Ureter (tissue), 1 donor: ENCODE results near the gene LBH. TPM values are rescaled to one million over a fixed set of nuclear protein-coding genes. Genes with fewer than 3 reads are reported as not detected.

Experiments
- DNase-seq: peaks from one replicate; pipeline ENCODE4 v3.0.0-alpha.2; 2020; ENCODE audit warnings: low spot score
- total RNA-seq: library from RNA; stranded (reverse); gene quantifications from one replicate; pipeline ENCODE4 v1.2.4, GENCODE V29; 2023
- donor health status: DM: yes; HTN: yes; CAD: no.

Gene LBH
- total RNA-seq, 1 donor from 2014 or later: 32.3 TPM

DNA sequence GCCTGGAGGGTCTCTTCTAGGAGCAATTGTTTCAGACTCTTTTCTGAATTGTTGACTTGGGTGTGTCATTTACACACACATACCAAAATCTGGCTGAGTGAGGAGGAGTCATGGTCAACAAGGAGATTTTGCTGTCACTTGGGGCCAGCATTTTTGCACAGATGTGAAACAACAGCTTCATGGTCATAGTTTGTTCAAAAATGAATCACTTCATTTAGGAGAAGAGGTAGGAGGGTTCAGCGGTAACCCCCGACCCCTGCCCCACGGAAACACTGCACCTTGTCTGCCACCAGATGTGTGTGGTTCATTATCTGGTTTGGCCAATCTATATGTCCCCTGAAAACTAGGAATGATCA, 42.2 kb downstream of the LBH start:
- DNase-seq: no peak

DNA sequence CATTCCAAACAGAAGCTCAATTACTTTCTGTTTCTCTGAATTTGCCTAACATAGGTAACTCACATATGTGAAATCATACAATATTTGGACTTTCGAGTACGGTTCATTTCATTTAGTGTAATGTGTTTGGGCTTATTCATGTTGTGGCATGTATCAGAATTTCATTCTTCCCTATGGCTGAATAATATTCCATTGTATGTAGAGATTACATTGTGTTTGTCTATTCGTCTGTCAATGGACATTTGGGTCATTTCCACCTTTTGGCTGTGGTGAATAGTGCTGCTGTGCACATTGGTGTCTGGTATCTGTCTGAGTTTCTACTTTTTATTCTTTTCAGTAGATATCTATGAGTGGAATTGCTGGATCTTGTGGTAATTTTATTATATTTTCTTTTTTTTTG, 43.9 kb downstream of the LBH start:
- no peak for DNase-seq

DNA sequence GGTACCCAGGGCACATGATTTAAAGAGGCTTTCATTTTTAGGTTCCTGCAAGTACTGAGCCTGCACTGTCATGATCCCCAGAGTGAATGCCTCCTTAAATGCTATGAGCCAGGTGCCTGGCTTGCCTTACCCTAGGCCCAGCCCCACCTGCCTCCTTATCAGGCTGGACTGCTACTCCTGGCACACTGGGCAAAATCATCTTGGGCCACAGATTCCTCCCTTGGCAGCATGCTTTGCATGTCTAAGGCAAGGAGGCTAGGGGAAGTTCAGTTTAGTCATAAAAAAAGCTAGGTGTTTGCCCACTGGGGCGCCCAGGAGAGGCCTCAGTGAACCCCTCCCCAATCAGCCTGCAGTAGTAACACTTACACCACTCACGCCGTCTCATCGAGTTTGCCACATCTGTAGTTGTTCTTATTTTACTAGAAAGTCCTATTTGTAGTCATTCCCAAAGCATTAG, 45.1 kb downstream of the LBH start:
- DNase-seq: no peak

DNA sequence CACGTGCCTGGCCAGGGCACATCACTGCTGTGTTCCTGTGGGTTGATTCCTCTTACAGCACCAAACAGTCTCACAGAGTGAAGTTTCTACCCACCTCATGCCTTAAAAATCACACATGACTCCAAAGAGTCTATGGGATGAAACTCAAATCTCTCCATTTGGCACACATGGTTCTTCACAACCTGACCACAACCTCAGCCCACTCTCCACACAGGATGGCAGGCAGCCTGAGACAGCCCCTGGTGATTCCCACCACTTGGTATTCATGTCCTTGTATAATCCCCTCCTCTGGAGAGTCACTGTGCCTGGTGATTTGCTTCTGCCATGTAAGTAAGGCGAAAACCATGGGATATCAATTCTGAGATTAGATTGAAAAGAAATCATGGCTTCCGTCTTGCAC, 46.2 kb downstream of the LBH start:
- no peak for DNase-seq

DNA sequence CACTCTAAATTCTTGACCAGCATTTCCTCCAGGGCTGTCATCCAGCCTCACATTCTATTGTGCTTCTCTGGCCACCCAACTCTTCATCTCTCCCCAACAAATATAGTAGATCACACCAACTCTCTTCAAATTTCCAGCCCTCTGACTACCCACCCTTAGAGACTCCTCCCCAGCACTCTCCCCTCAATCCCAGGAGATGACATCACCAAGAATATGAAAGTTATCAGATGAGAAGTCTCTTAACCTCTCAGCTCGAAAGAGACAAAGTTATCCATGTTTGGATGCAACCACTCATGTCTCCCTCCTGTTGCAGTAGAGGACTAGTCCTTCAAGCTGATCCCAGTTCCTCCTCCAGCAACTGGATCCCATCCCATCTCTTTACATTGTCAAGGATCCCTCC, 47.1 kb downstream of the LBH start:
- no peak for DNase-seq

DNA sequence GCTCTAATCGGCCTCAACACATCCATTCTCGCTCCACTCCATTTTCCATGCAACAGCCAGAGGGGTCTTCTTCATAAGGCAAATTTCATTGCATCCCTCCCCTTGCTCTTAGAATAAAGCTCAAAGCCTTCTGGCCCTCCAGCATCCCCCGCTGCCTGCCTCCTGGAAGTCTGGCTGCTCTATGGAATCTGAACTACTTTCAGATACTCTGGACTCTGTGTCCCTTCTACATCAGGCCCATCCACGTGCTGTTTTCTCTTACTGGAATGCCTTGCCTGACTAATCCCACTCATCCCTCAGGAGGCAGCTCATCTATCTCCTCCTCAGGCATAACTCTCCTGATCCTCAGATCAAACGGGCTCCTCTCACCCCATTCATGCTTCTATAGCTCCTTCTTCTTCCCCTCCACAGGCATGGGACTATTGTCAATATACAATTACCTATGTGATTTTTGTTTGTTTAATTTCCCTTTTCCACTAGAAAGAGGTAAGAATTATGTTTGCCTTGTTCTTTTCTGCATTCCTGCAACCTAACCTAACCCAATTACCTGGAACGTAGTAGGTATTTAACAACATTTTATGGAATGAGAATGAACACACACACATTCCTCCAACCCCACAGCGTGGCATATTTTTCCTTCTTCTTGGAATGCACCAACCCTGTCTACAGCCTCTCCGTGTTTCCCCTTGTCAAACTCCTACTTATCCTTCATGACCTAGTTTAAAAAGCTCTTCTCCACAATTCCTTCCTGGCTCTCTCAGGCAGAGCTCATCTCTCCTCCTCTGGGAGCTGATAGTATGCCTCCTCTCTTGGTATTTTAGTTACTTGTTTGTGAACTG, 49.5 kb downstream of the LBH start:
- DNase-seq: no peak

DNA sequence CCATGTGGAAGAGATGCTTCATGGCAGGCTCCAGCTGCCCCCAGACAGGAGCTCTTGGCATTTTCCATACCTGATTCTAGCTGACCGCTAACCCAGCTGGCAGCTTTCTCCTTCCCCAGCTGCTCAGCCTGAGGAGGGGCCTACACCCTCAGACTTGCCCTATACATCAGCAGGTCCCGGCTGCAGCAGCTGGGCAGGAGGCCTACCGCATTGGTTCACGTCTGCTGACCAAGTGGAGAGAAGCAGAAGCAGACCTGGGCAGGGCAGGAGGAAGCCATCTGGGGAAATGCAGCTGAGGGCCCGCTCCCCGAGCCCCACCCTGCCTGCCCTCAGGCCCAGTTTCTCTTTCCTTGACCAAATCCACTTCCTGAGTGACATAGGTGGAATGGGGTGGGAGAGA, 50.7 kb downstream of the LBH start:
- DNase-seq: no peak

DNA sequence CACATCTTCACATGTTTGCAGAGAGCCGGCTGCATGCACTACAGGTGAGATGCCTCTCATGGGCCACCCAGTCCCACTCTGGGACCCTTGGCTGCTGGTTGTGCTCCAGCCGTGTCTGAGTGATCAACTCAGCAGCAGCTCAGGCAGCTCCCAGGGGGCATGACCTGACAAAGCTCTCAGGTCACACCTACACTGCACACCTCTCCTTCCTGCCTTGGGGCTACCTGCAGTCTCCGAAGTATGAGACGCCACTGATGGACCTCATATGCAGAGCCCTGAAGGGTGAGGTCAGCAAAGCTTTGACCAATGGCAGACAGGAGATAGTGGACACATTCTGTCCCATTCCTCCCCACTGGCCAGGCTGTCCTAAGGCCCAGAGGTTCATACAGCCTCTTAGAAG, 51.4 kb downstream of the LBH start:
- no peak for DNase-seq

DNA sequence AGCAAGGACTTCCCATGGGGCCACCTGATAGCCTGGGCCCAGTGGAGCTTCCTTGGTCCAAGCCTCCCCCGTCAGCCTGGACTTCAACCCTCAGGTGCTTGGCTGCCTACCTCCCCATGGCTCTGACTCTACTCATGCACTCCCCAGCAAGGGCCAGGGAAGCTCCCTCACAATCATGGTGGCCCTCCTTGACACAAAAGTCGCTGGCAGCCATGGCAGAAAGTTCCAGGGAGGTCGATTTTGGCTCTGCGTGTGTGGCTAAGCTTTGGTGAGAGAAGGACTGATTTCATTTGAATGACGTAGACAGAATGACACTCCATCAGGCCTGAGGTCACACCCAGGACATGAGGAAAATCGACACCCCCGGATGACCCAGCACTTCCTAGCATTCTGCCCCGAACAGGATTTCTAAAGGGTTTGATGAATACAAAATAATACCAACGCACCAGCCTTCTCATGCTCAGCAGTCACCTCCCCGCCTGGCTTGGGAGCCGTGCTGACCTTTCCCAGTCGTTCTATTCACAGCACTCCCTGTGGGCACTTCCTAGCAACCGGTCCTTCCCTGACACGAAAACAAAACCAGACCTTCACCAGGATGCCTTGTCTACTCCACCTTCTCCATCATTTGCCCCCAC, 52.7 kb downstream of the LBH start:
- no peak for DNase-seq

DNA sequence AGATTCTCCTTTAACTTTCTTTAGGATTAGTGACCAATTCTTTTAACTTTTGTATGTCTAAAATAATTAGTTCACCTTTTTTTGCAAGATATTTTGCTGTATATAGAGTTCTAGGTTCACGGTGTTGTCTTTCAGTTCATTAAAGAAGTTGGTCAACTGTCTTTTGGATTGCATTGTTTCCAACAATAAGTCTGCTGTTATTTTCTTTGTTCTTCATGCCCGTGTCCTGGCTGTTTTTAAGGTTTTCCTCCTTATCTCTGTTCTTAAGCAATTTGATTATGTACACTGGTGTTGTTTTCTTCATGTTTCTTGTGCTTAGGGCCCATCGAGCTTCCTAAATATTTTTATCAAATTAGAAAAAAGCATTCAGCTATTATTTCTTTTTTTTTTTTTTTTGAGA, 54.4 kb downstream of the LBH start:
- no peak for DNase-seq

DNA sequence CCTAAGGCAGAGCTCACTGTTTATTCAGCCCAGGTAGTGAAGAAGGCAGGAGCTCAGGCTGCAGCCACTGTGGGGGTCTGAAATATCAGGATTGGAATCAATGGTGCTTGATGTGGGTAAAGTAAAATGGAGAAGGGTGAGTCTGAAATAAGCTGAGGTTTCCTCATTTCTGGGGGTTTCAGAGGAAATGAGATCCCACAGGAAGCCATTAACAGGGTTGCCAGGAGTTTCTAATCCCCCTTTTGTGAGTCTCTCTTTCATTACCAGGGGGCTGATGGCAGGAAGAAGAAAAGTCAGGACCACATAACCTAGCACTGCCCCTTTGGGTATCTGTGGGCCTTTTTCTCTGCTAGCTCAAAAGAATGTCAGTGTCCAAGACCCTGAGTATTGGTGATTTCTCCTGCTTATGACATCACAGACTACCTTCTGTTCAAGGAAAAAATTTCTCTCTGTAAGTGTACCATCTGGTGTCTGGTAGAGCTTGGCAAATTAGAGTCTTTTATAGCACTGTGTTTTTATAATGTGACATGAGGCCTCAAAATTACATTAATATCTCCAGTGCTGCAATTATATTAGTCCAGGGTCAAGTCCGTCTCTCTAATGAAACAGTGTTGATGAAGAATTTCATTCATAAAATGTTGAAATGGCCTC, 56.0 kb downstream of the LBH start:
- DNase-seq: no peak

DNA sequence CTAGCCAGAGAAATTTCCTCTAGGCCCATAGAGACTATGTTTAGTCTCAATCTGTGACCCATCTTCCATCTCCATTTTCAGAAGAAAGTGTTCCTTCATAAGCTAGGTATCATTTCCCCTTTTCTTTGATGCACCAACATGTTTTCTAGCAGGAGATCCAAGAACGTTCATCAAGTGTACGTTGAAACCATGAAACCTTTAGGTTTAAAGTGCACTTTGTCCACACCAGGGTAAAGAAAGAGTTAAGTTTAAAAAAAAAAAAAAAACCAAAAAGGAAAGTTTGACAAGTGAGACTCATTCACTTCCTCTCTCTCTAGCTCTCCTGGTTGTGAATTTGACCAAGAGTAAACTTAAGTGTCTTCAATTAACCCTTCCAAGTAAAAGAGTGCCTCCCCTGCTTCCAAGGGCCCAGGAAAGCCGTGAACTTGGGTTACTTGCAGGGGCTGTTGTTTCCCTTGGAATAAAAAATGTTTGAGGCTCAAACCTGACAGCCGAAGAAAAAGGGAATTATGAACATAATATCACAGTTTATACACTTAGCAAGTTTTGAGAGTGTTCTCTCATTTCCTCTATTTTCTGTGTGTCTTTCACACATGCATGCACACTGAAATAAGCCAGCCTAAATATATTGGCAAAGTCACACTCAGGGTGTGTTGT, 56.7 kb downstream of the LBH start:
- no peak for DNase-seq

DNA sequence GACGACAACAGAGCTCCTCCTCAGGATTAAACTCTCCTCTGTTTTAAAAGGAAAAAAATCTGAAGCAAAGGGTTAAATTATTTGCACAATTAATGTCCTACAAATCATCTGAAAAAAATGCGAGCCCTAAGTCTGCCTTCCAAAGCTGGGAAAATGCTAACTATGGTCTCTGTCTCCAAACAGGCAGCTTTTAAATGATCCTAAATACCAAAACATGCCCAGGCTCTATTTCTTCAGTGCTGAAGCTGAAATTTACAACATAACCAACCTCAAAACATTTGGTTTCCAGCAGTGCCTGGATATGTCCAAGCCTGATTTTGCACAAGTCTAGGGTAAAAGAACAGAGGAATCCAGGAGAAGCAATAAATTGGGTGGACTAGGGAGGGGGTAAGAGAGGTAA, 57.2 kb downstream of the LBH start:
- DNase-seq: no peak

DNA sequence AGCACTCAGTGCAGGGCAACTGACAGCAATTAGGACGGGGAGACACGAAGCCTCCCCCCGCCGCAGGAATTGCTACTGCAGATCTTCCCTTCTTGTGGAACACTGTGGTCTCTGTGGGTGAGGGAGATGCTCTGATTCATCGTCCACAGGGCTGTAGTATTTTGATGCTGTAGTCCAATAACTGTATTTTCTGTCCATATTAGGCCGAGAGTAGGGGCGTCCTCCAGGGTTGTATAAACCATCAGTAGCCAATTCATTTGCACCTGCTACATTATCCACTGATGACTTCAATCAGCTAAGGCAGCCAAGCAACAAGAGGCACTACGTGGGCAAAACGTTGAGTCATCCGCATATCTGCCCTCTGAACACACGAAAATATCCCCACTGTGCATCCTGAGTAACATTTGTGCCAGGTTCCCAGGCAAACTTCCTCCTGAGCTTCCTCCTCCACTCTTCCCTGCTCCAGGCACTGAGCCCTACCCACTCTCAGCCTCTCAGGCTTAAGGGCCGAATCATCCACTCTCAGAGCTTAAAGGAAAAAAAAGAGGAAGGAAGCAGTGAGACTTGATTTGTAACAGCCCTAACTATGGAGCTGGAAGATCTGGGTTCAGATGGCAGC, 62.1 kb downstream of the LBH start:
- DNase-seq: no peak

DNA sequence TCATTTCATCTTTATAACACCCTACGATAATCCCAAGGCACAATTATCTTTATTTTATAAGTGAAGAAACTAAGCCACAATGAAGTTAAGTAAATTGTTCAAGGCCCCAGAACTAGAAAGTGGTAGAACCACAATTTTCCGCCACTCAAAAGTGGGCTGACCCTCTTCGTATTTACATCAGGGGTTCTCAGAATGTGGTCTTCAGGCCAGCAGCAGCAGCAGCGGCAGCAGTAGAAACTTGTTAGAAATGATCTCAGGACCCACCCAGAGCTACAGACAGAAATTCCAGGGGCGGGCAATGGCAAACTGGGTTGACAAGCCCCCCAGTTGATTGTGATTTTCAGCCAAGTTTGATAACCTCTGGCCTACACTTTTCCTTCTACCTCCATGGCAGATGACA, 62.8 kb downstream of the LBH start:
- DNase-seq: no peak

DNA sequence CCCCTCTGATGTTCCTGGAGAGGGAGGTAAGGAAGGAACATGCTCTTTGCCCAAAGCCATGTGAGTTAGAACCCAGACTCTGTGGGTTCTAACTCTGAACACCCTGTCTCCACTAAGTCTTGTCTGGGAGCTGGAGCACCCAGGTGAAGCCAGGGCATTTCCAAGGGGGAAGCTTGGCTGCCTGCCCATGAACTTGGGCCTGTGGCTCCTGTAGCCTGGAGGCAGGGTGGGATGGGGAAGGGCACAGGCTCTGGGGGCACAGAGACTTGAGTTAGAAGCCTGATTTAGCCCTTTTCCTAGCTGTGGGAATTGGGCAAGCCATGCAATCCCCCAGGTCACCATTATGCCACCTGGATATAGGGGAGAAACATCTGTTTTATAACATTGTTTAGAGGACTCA, 65.2 kb downstream of the LBH start:
- DNase-seq: no peak

DNA sequence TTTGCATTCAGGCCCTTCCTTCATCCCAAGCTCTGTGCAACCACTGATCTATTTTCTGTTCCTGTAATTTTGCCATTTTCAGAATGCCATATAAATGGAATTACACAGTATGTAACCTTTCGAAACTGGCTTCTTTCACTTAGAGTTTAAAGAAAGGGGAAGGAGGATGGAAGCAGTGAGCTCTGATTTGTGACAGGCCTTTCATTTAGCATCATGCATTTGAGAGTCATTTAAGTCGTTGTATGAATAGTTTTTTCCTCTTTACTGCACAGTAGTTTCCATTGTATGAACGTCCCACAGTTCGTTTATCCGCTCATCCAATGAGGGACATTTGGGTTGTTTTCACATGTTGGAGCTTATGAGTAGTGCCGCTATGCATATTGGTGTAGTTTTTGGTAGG, 67.0 kb downstream of the LBH start:
- DNase-seq: no peak

DNA sequence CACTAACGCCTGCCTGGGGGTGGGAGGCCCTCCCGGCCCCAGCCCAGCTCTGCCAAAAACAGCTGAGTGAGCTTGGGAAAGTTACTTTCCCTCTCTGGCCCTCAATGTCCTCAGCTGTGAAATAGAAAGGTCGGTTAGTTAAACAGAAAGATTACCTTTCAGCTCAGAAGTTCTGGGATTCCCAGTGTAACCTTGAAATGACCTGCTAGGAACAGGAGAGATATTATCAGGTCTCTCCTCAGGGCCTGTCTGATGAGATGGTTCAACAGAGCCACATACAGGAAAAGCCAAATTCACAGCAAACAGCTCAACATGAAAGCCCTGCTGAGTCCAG, 68.8 kb downstream of the LBH start:
- no peak for DNase-seq

DNA sequence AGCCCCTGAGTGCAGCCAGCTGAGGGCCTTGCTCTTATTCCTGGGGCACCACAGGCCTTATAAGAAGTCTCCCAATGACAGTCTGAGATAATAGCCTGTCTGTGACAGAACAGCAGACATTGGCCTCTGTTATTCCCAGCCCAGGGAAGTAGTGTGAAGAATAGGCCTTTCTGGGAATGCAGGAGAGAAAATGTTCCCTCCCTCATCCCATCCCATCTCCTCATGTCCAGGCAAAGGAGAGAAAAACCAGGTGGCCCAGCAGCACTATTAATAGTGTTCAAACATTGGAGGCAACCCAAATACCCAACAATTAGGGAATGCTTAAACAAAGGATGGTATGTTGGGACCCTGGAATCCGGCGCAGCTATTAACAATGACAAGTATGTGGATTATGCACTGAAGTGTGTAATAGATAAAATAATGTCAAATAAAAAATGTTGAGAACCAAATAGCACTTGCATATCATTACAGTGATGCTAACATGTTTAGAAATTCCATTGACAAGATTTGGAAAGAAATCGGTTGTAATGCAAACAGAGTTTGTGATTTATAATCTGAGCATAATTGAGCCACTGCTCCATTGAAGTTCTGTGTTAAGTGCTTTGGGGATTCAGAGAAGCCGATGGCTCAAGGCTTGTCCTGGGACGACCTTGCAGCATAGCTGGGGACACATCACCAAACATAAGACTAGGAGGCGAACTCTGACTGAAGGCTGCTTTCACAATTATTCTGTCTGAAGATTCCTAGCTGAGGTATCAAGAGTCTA, 69.3 kb downstream of the LBH start:
- DNase-seq: no peak

DNA sequence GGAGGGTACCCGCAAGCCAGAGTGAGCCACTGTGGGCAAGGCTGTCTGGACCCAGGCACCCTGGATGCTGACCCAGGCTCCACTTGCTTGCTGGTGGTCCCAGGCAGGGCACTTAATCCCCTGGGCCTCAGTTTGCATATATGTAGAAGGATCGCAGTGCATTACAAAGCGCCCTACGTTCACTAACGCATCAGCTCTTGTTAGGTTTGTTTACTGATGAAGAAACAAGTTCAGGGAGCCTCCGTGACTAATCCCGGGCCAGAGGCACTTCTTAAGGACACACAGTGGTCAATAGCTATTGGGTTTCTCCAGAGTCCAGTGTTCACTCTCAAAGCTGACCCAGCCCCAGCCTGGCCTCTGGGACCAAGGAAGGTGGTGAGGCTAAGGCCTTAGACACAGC, 70.2 kb downstream of the LBH start:
- DNase-seq: no peak

DNA sequence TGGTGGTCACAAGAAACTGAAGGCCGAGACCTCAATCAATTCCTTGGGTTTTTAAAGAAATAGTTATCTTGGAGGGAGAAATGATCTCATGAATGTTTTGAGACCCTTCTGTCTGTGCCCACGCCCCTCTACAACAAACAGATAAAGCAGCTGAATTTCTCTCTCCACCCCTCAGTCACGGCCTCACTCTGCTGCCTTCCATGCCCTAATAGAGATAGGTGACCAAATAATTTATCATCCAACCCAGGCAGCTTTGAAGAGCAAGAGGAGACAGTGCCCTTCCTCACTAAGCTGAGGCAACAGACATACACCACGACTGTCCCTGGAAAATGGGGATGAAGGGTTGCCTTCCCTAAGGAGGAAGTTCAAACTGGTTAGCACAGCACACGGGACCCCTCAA, 71.2 kb downstream of the LBH start:
- DNase-seq: no peak

DNA sequence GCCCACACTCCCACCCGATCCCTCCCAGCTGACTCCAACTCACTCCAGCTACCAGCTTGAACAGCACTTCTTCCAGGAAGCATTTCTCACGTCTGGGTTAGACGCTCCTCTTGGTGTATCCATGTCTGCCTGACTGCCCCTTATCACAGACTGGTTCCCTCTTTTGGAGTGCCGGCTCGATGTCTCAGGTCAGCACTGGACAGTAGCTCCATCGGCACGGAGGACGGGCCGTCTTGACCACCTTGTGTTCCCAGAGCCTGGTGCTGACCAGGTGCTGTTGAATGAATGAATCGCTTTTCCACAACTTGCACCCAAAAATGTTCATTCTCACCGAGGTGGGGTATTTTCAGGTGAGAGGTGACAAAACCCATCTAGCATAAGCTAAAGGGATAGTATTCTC, 71.8 kb downstream of the LBH start:
- DNase-seq: no peak
